Mesodermal cell (in vitro differentiated cells): ENCODE data around the gene MYRF.

Experiments
- H3K27ac ChIP-seq: 2 replicates; pipeline ENCODE4 v1.7.0; 2013; ENCODE audit warnings: mild to moderate bottlenecking, low read depth, low read length, moderate library complexity; ENCODE audit not compliant: severe bottlenecking
- H3K36me3 ChIP-seq: 2 replicates; pipeline ENCODE4 v1.7.1; 2013; ENCODE audit warnings: mild to moderate bottlenecking, low read length, moderate library complexity; ENCODE audit not compliant: control insufficient read depth, insufficient read depth
- H3K4me1 ChIP-seq: one replicate; pipeline ENCODE4 v1.7.1; 2013; ENCODE audit warnings: mild to moderate bottlenecking, low read length; ENCODE audit not compliant: insufficient read depth, control insufficient read depth, poor library complexity, severe bottlenecking
- H3K4me3 ChIP-seq: 2 replicates; pipeline ENCODE4 v1.7.0; 2013; ENCODE audit warnings: low read length, control low read depth, mild to moderate bottlenecking; ENCODE audit not compliant: insufficient read depth, poor library complexity, severe bottlenecking; ENCODE audit errors: extremely low read depth
- H3K9me3 ChIP-seq: 2 replicates; pipeline ENCODE4 v1.7.1; 2013; ENCODE audit warnings: mild to moderate bottlenecking, low read length, moderate library complexity; ENCODE audit not compliant: control insufficient read depth
- WGBS, 2 experiments: methylation state at CpG; one replicate each; pipeline ENCODE4 v1.1.5; 2013; ENCODE audit warnings: missing lambda C conversion rate in 2 of 2; ENCODE audit not compliant: insufficient coverage in 2 of 2; 5-methylcytosine and 5-hydroxymethylcytosine counted together

MYRF gene

DNA sequence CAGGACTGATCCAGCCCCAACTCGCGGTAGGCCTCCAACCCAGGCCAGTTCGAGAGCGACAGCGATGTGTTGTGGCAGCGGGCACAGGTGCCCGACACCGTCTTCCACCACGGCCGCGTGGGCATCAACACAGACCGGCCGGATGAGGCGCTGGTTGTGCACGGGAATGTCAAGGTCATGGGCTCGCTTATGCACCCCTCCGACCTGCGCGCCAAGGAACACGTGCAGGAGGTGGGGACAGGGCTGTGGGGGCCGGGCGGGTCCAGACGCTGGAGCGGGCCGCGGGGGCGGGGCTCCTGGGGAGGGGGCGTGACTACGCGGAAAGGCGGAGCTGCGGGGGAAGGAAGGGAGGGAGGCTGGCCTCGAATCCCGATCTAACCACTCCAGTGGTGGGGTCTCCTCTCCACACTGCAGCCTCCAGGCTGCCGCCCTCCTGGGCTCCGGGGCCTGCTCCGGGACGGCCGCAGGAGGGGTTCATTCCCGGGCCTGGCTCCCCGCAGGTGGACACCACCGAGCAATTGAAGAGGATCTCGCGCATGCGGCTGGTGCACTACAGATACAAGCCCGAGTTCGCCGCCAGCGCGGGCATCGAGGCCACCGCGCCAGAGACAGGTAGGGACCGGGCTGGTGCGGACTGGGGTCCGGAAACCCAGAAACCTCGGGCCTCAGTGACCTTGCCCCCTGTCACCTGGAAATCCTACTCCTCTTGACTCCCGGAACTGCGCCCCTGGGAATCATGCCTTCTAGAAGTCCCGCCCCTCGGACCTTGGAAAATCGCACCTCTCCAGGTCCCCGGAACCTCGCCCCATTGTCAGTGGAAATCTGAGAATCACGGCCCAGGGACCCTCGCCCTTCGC is 25.0 kb downstream of the MYRF start:
- WGBS, 2 experiments, result 92 to 95% methylated on average over 62 to 65 of the region's 67 CpGs
- Histone ChIP-seq H3K36me3 (peaks cover 84% of the 10 kb centered on the region), H3K4me1 (peaks cover 29% of the 10 kb centered on the region), H3K4me3 (no peak overlapping the region), H3K9me3 (no peaks in the 10 kb centered on the region), H3K27ac (no peak overlapping the region)

DNA sequence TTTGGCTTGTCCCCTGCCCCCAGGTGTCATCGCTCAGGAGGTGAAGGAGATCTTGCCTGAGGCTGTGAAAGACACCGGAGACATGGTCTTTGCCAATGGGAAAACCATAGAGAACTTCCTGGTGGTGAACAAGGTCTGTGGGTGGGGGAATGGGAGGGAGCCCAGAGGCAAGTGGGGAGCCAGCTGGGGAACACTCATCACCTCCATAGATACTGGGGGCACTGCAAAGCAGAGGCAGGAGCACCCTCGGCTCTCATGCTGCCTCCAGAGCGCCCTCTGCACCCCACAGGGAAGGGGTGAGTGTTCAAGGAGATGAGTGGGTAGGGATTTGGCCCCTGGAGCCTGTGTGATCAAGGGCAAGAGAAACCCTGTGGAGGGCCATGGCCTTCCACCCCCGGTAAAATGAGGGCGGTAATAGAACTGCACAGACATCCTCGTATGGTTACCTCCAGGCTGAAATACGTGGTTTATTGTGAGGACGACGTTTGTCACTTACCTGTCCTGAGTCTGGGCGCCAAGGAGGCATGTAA is 26.0 kb downstream of the MYRF start:
- Histone ChIP-seq H3K27ac (no peak overlapping the region), H3K9me3 (no peaks in the 10 kb centered on the region), H3K4me1 (peaks cover 28% of the 10 kb centered on the region), H3K36me3 (peaks cover 87% of the 10 kb centered on the region), H3K4me3 (no peak overlapping the region)
- WGBS, 2 experiments, result 93 to 97% methylated on average over 8 to 9 of the region's 11 CpGs

DNA sequence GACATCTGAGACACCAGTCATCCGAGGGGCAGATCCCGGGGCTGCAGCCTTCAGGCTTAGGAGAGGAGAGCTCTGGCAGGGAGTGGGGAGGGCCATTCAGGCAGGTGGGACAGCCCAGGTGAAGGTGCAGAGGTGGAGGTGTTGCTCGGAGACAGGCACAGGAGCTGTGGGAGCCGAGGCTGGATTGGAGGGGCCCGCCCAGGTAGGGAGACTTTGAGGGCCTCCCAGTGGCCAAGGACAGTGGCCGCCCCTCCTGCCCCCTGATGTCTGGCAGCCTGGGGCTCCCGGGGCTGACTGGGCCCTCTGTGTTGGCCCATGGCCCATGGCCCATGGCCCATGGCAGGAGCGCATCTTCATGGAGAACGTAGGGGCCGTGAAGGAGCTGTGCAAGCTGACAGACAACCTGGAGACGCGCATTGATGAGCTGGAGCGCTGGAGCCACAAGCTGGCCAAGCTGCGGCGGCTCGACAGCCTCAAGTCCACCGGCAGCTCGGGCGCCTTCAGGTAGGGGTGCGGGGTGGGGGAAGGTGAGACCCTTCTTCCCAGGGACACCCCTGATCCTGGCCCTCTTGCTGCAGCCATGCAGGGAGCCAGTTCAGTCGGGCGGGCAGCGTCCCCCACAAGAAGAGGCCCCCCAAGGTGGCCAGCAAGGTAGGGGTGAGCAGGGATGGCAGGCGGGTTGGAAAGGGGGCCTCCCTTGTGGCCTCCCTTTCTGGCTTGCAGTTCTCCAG is 26.6 kb downstream of the MYRF start:
- 94 to 96% methylated on average over 19 to 22 of the region's 24 CpGs for WGBS, 2 experiments
- H3K4me3 ChIP-seq, result no peak overlapping the region
- peaks cover 32% of the 10 kb centered on the region for H3K4me1 ChIP-seq
- peaks cover 88% of the 10 kb centered on the region for H3K36me3 ChIP-seq
- no peaks in the 10 kb centered on the region for H3K9me3 ChIP-seq
- H3K27ac ChIP-seq, result no peak overlapping the region

GRCh38 chr11:61779666-61780525 is 27.5 kb downstream of the MYRF start:
- peaks cover 27% of the 10 kb centered on the region for H3K4me1 ChIP-seq
- no peaks in the 10 kb centered on the region for H3K9me3 ChIP-seq
- 90 to 93% methylated on average over 13 to 14 of the region's 14 CpGs for WGBS, 2 experiments
- peaks cover 90% of the 10 kb centered on the region for H3K36me3 ChIP-seq
- no peak overlapping the region for H3K4me3 ChIP-seq
- no peak overlapping the region for H3K27ac ChIP-seq

GRCh38 chr11:61780581-61781162 is 28.2 kb downstream of the MYRF start:
- no peak overlapping the region for H3K4me3 ChIP-seq
- H3K4me1 ChIP-seq, result peaks cover 22% of the 10 kb centered on the region
- no peaks in the 10 kb centered on the region for H3K9me3 ChIP-seq
- H3K27ac ChIP-seq, result peak overlapping the region; percentile 3
- WGBS, 2 experiments, result 90 to 95% methylated on average over 6 to 9 of the region's 9 CpGs
- H3K36me3 ChIP-seq, result peaks cover 92% of the 10 kb centered on the region

DNA sequence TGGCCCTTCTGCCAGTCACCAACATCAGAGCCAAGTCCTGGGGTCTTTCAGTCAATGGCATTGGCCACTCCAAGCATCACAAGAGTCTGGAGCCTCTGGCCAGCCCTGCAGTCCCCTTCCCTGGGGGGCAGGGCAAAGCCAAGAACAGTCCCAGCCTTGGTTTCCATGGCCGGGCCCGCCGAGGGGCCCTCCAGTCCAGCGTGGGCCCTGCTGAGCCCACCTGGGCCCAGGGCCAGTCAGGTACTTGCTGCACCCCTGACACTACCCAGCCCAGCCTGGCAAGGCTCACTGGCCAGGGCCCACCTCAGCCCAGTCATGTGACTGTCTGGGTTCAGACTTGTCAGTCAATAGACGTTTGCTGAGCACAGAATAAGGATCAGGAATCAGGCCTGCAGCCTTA is 29.1 kb downstream of the MYRF start:
- no peak overlapping the region for H3K27ac ChIP-seq
- peaks cover 22% of the 10 kb centered on the region for H3K4me1 ChIP-seq
- H3K4me3 ChIP-seq, result no peak overlapping the region
- no peaks in the 10 kb centered on the region for H3K9me3 ChIP-seq
- WGBS, 2 experiments, result 96 to 100% methylated on average over 4 of the region's 5 CpGs
- peaks cover 96% of the 10 kb centered on the region for H3K36me3 ChIP-seq

DNA sequence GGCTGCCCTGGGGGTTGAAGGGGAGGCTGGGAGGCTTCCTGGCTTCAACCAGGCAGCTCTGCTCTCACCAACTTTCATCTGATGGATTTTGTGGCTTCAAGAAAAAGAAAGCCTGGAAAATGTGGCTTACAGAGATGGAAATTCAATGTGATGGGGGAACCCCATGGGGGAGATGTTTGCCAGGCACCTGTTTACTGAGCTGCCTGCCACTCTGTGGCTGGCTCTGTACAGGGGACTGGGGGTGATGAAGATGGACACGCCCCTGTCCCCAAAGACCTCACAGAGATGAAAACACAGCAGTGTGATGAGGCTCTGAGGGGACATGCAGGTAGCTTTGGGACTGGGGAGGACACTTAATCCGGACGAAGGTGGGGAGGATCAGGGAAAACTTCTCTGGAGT is 29.9 kb downstream of the MYRF start:
- H3K36me3 ChIP-seq, result peaks cover 96% of the 10 kb centered on the region
- H3K4me3 ChIP-seq, result no peak overlapping the region
- H3K27ac ChIP-seq, result no peak overlapping the region
- H3K4me1 ChIP-seq, result peaks cover 22% of the 10 kb centered on the region
- WGBS, 2 experiments, result 97 to 100% methylated on average over 1 to 2 of the region's 3 CpGs
- no peaks in the 10 kb centered on the region for H3K9me3 ChIP-seq

DNA sequence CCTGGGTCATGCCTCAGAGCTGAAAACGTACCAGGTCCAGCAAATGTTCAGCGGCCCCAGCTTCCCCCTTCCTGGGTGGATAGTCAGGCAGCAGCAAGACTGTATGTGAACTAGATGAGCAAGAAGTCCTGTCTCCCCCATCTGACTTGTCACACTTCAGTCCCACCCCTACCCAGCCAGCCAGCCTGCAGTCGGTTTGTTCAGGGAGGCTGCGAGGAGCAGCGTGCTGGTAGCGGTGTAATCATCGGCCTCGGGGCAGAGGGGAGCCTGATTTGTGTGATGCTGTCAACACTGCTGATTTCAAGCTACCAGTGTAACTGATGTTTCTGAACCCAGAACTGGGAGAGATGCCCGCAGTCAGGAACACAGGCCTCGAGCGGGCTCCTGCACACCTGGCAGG is 30.4 kb downstream of the MYRF start:
- Histone ChIP-seq H3K4me3 (no peak overlapping the region), H3K4me1 (peaks cover 22% of the 10 kb centered on the region), H3K9me3 (no peaks in the 10 kb centered on the region), H3K27ac (no peak overlapping the region), H3K36me3 (peaks cover 96% of the 10 kb centered on the region)
- WGBS, 2 experiments, result 95 to 96% methylated on average over 7 to 10 of the region's 11 CpGs

DNA sequence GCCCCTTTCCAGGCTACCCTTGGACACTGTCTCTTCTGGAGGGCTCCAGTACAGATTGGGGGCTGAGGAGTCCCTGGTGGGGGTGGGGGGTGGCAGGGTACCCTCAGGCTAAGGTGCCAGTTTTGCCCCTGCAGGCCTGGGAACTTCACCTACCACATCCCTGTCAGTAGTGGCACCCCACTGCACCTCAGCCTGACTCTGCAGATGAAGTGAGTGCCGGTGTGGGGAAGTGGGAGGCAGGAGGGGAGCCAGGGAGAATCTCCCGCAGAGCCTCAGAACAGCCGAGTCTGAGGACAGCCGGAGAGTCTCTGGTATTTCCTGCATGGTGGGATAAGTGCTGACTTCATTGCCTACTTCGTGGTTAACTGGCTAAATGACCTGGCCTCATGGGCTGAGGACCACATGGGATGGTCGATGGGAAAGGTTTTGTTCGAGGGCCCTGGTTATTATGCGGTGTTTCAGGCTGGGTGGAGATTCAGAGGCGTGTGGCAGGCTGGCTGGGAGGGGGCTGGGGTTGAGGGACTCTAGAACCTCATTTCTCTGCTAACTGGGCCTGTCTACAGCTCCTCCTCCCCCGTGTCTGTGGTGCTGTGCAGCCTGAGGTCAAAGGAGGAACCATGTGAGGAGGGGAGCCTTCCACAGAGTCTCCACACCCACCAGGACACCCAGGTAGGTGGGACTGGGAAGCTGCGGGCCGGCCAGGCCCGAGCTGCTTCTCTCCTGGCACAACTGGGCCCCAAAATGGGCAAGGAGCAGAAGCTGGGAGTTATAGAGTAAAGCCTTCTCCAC is 31.5 kb downstream of the MYRF start:
- Histone ChIP-seq H3K4me1 (peaks cover 25% of the 10 kb centered on the region), H3K36me3 (peaks cover 94% of the 10 kb centered on the region), H3K27ac (peak overlapping the region; percentile 53), H3K9me3 (no peaks in the 10 kb centered on the region), H3K4me3 (no peak overlapping the region)
- WGBS, 2 experiments, result 66 to 73% methylated on average over 7 to 12 of the region's 13 CpGs
